ENCODE measurements around the gene ACSM5.

The ACSM5 gene, protein sequence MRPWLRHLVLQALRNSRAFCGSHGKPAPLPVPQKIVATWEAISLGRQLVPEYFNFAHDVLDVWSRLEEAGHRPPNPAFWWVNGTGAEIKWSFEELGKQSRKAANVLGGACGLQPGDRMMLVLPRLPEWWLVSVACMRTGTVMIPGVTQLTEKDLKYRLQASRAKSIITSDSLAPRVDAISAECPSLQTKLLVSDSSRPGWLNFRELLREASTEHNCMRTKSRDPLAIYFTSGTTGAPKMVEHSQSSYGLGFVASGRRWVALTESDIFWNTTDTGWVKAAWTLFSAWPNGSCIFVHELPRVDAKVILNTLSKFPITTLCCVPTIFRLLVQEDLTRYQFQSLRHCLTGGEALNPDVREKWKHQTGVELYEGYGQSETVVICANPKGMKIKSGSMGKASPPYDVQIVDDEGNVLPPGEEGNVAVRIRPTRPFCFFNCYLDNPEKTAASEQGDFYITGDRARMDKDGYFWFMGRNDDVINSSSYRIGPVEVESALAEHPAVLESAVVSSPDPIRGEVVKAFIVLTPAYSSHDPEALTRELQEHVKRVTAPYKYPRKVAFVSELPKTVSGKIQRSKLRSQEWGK

DNA sequence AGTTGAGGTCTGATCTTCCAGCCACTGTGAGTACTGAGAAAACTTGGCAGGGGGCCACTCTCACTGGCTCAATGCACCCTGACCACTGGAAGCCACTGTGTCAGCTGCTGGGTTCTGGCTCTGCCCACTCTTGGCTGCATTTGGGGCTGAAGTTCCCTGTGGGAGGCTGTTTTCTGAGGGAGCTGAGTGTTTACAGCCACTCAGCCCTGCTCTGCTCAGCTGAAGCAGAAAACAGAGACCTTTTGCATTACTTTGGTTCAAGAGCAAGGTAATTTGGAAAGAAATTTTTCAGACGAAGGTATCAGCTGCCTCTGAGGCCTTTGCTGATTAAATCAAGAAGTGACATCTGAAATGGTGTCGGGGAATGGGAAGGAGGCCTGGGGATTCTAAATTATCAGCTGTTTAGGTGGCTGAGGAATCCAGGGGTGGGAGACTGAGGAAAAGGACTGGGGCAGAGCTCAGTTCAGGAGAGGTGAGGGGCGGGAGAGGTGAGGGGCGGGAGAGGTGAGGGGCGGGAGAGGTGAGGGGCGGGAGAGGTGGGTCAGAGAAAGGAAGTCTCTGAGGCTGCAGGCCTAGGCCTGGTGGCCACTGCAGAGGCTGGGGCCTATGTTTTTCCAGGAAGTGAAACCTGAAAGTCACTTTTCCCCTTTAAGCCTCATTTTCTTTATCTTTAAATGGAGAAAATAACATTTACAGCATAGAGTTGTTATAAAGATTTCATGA is at the start of gene ACSM5:
TSS of gene ACSM5 (plus strand) at position 137 of the 723 bp plus-strand sequence. CDS start 1,951 bp downstream, outside the sequence.
- no peak for DNase-seq
- in situ Hi-C loops (cut with MboI; ENCODE audit: low pct_unique_long_range_greater_than_20kb, low sequenced_read_pairs), result no loop called here

DNA sequence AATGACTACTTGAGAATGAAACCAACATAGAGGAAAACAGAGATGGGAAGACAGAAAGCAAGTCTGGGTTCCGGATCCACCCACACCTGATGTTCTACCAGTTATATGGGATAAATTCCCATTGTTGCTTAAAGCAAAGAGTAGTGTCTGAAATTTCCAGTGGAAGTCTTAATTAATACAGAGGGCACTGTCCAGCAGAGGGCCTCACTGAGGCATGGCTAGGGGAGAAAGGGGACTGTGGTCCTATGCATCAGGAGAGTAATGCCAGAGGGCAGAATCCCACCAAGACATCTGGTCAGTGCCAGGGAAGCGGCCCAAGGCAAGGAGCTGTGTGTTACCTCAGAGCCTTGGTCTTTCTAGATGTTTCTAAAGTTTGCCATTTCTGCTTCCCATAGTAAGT is 49.3 kb upstream of the ACSM5 start:
- DNase-seq, result no peak
- in situ Hi-C loops (cut with MboI; ENCODE audit: low pct_unique_long_range_greater_than_20kb, low sequenced_read_pairs), result no loop called here

DNA sequence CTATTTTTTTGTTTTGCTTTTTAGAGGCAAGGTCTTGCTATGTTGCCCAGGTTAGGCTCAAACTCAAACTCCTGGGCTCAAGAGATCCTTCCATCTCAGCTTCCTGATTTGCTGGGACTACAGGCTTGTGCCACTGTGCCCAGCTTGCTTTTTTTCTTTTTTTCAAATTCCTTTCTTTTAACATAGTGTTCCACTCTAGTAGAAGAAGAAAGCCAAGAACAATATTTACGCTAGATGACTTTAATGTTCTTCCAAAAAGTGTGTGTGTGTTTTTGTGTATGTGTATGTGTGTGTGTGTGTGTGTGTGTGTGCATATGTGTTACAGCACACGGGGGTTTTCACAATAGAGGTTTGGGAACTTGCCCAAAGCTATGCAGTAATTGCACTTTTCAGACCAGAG is 46.1 kb upstream of the ACSM5 start:
- in situ Hi-C loops (cut with MboI; ENCODE audit: low pct_unique_long_range_greater_than_20kb, low sequenced_read_pairs), result no loop called here
- DNase-seq, result no peak

DNA sequence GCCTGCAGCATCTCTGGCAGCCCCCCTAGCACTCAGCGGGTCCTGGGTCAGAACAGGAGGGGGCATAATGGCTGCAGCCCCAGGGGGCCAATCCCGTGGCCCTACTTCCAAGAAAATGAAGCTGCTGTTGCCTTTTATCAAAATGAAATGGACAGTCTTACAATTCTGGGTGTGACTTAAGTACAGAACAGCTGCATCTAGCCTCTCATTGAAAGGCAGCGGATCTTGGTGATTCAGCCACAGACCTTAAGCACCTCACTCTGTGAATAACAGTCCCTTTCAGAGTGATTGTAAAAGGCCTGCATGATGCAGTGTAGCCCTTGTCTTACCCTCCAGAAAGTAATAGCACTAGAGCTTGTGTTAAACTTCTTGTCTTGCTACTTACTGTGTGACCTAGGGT is 45.3 kb upstream of the ACSM5 start:
- in situ Hi-C loops (cut with MboI; ENCODE audit: low pct_unique_long_range_greater_than_20kb, low sequenced_read_pairs), result no loop called here
- DNase-seq, result no peak

DNA sequence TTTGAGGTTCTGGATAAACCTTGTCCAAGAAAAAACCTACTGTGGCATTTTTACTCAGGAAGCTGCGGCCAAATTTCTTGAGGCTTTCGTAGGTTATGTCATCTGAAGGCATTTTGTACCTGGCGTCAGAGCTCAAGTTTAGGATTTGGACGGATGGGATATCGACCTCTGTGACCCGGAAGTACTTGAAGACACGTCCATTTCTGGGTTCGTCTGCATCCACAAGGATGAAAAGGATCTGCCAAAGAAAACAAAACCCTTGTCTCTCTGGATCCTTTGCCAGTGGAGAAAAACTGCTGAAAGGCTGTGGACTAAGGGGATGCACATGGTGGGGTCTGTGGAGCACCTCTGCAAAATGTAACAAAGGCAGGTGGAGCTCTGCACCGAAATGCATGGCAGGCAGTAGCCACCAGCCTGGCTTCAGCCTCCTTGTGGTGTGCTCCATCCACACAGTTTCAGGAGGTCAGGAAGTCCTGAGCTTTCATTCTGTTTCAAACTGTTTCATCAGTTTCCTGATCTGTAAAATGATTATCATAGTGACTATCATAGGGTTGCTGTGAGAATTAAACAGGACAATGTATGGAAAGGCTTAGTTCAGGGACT is 39.8 kb upstream of the ACSM5 start:
- in situ Hi-C loops (cut with MboI; ENCODE audit: low pct_unique_long_range_greater_than_20kb, low sequenced_read_pairs), result no loop called here
- no peak for DNase-seq

DNA sequence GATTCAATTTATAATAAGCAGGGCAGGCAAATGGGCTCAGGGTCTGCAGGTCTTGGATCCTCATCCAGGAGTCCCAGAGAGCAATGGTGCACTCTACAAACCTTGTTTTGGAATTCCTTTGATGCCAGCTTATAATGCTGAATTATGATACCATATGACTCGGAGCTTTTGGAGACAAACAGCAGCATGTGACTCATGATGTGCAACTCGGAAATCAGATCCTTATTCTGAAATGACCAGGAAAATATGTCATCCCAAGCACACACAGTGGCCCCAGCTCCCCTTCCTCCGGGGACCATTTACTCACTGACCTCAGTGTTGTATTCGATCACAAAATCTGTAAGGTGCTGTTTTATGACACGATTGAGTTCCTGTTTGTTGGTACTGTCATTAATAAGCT is 36.6 kb upstream of the ACSM5 start:
- in situ Hi-C loops (cut with MboI; ENCODE audit: low pct_unique_long_range_greater_than_20kb, low sequenced_read_pairs), result no loop called here
- no peak for DNase-seq

DNA sequence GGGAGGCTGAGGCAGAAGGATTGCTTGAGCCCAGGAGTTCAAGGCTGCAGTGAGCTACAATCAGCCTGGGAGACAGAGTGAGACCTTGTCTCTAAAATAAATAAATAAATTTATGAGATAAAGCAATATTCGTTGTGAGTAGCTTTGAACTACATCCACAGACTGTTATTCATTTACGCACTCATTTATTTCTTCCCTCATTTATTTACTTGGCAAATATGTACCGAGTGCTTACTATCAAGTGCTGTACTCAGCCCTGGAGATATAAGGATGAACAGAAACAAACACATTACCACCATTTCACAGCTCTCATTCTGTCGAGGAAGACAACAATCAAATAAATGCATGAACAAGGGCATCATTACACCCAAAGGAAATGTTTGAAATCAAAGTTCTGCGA is 32.2 kb upstream of the ACSM5 start:
- no peak for DNase-seq
- in situ Hi-C loops (cut with MboI; ENCODE audit: low pct_unique_long_range_greater_than_20kb, low sequenced_read_pairs), result loop anchor here (25.0 kb wide), 1 partner anchor 465 kb away; no protein-coding TSS in a partner anchor

DNA sequence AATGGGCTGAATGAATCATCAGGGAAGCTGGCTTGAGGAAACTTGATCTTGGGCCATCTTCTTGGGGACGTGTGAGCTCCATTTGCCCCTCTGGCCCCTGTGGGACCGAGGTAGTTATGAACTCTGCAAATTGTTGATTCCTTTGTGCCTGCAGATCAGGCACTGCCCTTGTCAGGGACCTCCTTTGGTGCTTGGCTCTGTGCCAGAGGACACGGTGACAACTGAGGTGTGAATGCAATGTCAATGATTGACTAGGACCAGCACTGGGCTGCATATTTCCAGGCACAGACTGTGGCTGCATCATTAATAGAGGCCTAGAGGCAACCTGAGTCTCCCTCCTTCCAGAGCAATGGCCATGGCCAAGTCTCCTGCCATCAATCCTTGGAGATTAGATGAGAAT is 28.6 kb upstream of the ACSM5 start:
- DNase-seq, result no peak
- in situ Hi-C loops (cut with MboI; ENCODE audit: low pct_unique_long_range_greater_than_20kb, low sequenced_read_pairs), result loop anchor here (25.0 kb wide), 1 partner anchor 468 kb away; no protein-coding TSS in a partner anchor

DNA sequence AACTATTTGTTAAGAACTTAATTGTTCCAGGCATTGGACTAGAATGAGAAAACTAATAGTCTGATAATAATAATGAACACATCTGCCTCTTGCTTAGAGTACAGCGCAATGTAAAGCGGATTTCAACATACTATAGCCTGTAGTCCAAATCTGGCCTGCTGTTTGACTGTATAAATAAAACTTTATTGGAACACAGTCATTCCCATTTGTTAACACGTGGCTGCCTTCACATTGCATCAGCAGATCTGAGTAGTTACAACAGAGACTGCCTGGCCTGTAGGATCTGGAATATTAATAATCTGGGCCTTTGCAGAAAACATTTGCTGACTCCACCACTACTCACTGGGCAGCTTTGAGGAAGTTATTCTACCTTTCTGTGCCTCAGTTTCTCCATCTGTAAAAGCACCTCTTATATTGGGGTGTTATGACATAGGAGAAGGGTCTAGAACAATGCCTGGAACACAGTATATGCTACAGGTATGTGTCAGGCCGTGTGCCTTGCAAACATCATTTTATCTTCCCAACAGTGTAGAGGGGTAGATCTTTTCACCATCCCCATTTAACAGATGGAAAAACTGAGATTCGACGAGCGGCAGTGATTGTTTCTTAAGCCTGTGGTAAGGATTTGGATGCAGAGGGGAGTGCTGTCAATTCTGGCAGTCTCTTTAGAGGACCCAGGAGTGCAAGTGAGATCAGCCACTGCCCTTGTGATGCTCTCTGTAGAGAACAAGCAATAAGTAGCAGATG is 27.0 kb upstream of the ACSM5 start:
- DNase-seq, result no peak
- in situ Hi-C loops (cut with MboI; ENCODE audit: low pct_unique_long_range_greater_than_20kb, low sequenced_read_pairs), result loop anchor here (25.0 kb wide), 1 partner anchor 470 kb away; no protein-coding TSS in a partner anchor

DNA sequence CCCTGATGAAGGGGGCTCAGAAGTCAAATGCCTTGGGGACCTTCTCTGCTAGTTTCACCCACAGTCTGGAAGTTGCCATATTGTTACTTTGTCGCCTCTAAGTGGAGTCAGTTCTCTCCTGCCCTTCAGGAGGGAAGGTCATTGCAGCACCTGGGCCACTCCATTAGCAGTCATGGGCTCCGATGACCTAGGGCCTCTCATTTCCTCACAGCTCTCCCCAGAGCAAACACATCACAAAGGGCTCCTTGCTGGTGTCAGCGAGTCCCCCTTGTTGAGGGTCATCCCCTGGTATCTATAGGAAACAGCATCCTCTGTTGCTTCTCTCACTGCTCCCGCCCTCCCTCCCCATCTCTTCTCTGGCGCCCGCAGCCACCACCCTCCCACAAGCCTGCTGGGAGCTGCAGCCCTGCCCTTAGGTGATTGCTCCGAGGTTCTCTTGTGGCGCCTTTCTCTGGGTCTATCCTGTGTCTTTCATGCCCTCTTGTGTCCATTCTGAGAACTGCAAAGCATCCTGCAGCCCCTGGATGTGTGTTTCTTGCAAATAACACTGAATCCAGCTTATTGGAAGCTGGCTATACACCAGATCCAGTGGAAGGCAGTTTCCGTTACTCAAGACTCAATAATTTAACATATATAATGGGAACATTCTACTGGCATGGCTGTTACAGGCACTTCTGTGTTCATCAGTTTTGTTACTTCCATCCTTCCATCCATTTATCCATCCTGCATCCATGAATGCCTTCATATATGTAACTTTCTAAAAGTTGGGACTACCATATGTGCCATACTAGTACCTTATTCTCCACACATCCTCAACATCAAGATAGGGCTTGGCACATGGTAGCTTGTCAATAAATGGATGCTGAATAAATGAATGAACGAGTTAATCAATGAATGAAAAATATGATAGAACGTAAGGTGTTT is 26.0 kb upstream of the ACSM5 start:
- in situ Hi-C loops (cut with MboI; ENCODE audit: low pct_unique_long_range_greater_than_20kb, low sequenced_read_pairs), result loop anchor here (25.0 kb wide), 1 partner anchor 471 kb away; no protein-coding TSS in a partner anchor
- DNase-seq, result peak; percentile 84

DNA sequence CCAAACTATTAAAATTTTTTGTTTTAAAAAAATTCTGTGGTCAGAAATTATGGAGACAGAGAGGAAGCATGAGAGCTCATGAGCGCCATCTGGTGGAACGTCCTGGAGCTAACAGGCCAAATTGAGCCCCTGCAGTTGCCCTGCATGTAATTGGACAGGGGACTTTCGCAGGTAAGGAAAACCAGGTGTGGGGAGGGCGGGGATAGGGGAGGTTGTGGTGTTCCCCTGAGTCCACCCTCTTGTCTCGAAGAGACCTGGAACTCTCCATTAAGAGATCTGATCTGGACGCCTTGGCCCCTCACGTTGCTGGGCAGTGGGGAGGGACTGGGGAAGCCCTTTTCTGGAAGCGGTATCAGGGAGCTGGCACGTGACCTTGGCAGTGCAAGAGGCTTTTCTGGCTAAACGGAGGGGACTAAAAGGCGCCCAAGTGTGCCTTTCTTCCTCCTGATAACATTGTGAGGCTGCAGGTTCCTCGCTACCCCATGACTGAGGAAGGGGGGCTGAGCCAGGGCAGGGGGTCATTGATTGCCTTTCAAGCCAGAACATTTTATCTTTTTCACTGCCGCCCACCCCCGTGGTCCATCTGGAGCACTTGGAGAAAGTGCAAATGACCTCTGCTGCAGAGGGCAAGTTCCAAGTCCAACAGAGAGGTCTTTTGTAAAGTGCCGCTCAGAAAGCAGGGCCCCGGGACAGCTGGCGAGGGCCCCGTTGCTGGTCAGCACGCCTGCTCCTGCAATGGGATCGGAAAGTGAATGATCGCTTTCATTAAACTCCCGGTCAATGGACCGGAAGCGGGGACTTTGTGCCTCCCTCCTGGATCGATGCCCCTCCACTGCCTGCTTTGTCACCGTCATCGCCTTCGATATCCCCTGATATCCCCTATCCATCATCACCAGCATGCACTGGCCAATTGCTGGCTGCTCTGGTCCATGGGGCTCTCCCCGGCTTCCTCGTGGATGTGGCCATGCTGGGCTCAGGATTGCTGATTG is 23.2 kb upstream of the ACSM5 start:
- in situ Hi-C loops (cut with MboI; ENCODE audit: low pct_unique_long_range_greater_than_20kb, low sequenced_read_pairs), result loop anchor here (25.0 kb wide), 1 partner anchor 474 kb away; no protein-coding TSS in a partner anchor
- peak; percentile 56 for DNase-seq

DNA sequence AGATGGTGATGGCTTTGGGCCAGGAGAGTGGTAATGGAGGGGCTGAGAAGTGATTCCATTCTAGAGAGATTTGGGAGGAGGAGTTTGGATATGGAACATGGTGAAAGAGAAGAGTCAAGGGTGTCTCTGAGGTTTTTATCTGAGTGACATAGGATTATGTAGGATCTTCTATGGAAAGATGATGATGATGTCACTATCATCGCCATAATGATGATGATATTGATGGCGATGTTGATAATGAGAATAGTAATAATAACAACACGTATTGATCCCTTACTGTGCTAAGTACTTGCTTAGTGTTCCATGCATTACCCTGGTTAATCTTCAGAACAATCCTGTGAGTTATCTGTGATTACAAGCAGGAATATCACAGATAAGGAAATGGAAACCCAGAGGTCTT is 21.4 kb upstream of the ACSM5 start:
- no peak for DNase-seq
- in situ Hi-C loops (cut with MboI; ENCODE audit: low pct_unique_long_range_greater_than_20kb, low sequenced_read_pairs), result loop anchor here (25.0 kb wide), 1 partner anchor 476 kb away; no protein-coding TSS in a partner anchor

DNA sequence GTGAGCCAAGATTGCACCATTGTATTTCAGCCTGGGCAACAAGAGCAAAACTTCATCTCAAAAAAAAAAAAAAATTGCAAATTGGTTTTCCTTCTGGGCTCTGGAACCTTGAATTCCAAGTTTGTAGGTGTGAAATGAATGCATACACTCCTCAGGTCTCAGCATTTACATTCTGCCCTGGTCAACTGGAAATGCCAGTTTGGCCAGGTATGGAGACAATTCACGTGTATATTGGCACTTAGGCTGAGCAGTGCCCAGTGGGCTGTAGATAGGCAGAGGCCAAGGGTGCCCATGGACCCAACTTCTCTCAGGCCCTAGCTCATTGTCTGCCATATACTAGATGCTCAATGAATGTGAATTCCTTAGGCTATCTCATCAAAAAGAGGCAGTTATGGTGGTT is 20.5 kb upstream of the ACSM5 start:
- in situ Hi-C loops (cut with MboI; ENCODE audit: low pct_unique_long_range_greater_than_20kb, low sequenced_read_pairs), result loop anchor here (25.0 kb wide), 1 partner anchor 477 kb away; no protein-coding TSS in a partner anchor
- no peak for DNase-seq

DNA sequence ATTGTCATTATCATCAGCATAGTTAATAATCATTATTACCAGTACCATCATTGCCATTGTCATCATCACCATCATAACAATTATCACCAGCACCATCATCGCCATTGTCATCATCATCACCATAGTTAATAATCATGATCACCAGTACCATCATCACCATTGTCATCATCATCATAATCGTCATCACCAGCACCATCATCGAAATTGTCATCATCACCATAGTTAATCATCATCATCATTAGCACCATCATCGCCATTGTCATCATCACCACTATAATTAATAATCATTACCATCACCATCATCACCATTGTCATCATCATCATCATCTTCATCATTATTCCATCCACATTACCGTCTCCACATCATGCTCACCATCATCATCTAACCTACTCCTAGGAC is 18.3 kb upstream of the ACSM5 start:
- DNase-seq, result no peak
- in situ Hi-C loops (cut with MboI; ENCODE audit: low pct_unique_long_range_greater_than_20kb, low sequenced_read_pairs), result loop anchor here (25.0 kb wide), 1 partner anchor 479 kb away; no protein-coding TSS in a partner anchor

DNA sequence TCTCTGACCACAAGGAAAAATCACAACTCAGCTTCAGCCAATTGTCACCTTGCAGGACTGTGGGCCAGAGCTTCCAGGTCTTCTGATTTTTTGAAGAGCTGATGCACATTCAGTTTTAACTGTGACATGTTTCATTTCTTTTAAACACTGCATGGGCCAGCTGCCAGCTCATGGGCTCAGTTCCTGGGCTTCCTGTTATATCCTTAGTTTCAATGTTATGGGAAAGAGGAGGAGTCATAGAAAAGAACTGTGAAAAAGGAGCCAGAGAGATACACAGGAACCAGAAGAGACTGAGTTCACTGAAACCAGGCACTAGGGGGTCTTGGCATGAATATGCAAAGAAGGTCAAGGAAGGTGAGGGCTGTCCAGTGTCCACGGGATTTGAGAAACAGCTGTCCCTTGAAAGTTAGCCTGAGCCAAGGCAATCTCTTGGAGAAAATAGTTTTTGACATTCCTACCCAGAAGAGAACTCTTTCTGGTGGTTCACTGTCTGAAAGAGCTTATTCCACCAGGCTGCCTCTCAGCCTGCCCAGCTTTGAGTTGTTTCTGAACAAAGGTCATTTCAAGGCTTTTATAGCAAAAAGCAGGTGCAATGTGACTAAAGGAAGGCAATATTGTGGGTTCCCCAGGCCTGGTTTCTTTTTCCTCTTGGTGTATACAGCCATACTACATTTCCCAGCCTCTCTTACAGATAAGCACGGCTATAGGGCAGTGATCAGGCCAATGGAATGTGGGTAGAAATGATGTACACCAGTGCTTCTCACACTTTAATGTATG is 15.3 kb upstream of the ACSM5 start:
- no peak for DNase-seq

DNA sequence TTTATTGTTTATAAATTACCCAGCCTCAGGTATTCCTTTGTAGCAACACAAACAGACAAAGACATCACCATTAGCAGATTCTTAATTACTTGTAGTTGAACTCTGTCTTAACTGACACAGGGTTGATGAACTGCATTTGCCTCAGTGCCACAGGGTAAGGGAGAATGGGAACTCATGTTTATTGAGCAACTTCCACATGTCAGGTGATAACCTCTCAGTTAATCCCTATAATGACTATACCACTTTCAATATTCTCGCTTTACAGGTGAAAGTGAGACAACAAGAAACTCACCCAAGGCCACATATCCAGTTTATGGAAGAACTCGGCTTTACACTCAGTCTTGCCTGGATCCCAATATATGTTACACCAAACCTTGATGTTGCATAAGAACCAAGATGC is 13.4 kb upstream of the ACSM5 start:
- in situ Hi-C loops (cut with MboI; ENCODE audit: low pct_unique_long_range_greater_than_20kb, low sequenced_read_pairs), result loop anchor here (25.0 kb wide), 1 partner anchor 484 kb away; no protein-coding TSS in a partner anchor
- no peak for DNase-seq

More for the DNA sequence above, 15.3 kb upstream of the ACSM5 start:
- in situ Hi-C loops (cut with MboI; ENCODE audit: low pct_unique_long_range_greater_than_20kb, low sequenced_read_pairs), result loop anchor here (25.0 kb wide), 1 partner anchor 482 kb away; no protein-coding TSS in a partner anchor
